Upper lobe of left lung (tissue), 6 donors: ENCODE data around the gene PDZD8. TPM values are rescaled to one million over a fixed set of nuclear protein-coding genes. Genes with fewer than 3 reads are reported as not detected.
A peak's percentile ranks its signal among the peaks of the same experiment; 100 is the strongest.

Experiments
- ATAC-seq, 2 donors: fragments of 200-7000 bp; cut with Tn5 transposase; one replicate each; pipeline ENCODE4 v1.9.1; 2022; ENCODE audit warnings: mild to moderate bottlenecking in 2 of 2, moderate library complexity in 2 of 2; ENCODE audit not compliant: low FRiP score in 2 of 2
- DNase-seq, 2 donors: peaks; one replicate each; pipeline ENCODE4 v3.0.0-alpha.2; 2019 to 2020
- H3K27ac ChIP-seq, 4 donors: fragments of 200-600 bp; sonication (generic); one replicate each; pipeline ENCODE4 v1.5.1; 2016 to 2019
- H3K27me3 ChIP-seq, 4 donors: fragments of 200-600 bp; sonication (generic); one replicate each; pipeline ENCODE4 v1.5.1; 2017 to 2019
- H3K36me3 ChIP-seq, 4 donors: fragments of 200-600 bp; sonication (generic); one replicate each; pipeline ENCODE4 v1.5.1; 2016 to 2019
- H3K4me1 ChIP-seq, 4 donors: fragments of 200-600 bp; sonication (generic); one replicate each; pipeline ENCODE4 v1.5.1; 2018 to 2019
- H3K4me3 ChIP-seq, 4 donors: fragments of 200-600 bp; sonication (generic); one replicate each; pipeline ENCODE4 v1.5.1; 2017 to 2019; ENCODE audit warnings: mild to moderate bottlenecking in 2 of 4, moderate library complexity in 1 of 4
- H3K9me3 ChIP-seq, 4 donors: fragments of 200-600 bp; sonication (generic); one replicate each; pipeline ENCODE4 v1.5.1; 2018 to 2019
- CTCF ChIP-seq, 6 experiments: fragments of 450-650 bp in 4 of 6; fragments of 200-600 bp in 2 of 6; sonication (generic) in 2 of 6; IDR thresholded peaks; one replicate each; pipeline ENCODE4 v1.5.1; 2016 to 2019; ENCODE audit warnings: antibody characterized with exemption in 6 of 6
- EP300 ChIP-seq, 4 donors: sonication (generic); formaldehyde crosslinking; IDR thresholded peaks; one replicate each; pipeline ENCODE4 v1.5.1; 2017; ENCODE audit warnings: antibody characterized with exemption in 4 of 4, control low read depth in 2 of 4
- POLR2A ChIP-seq, 4 donors: fragments of 450-650 bp; IDR thresholded peaks; one replicate each; pipeline ENCODE4 v1.5.1; 2016 to 2017; ENCODE audit warnings: antibody characterized with exemption in 4 of 4, mild to moderate bottlenecking in 2 of 4
- POLR2AphosphoS5 ChIP-seq, 2 donors: sonication (generic); formaldehyde crosslinking; IDR thresholded peaks; one replicate each; pipeline ENCODE4 v1.5.1; 2017; ENCODE audit warnings: antibody characterized with exemption in 2 of 2
- WGBS, 2 donors: methylation state at CpG; one replicate each; pipeline ENCODE4 v1.1.5; 2017 to 2018; 5-methylcytosine and 5-hydroxymethylcytosine counted together
- total RNA-seq, 6 donors: library from RNA; depleted of rRNA in 4 of 6; stranded (reverse); fragments of >200 nt in 4 of 6; gene quantifications; one replicate each; pipeline versions ENCODE4 v1.1.0 to v1.2.1, GENCODE V29; 2016 to 2021
- donor health status: DM: no; HTN: no; CAD: no; lungs with moderate emphysema.
- donor health status: DM: no; HTN: yes; CAD: no; lungs with severe emphysema.

Gene PDZD8
- 10 to 100 TPM; 18.9 to 42.0 (median 34.0) TPM for total RNA-seq

GRCh38 chr10:117375360-117376178 lies at the start of gene PDZD8:
TSS of gene PDZD8 (minus strand) at chr10:117375440. CDS start at chr10:117375227, 213 bp downstream.
- H3K36me3 ChIP-seq, result no peaks in the 10 kb centered on the region
- TF ChIP-seq CTCF (IDR thresholded peaks at IDR 0.05) (peak in 3 of 6 experiments; percentile 16 to 30 (median 19)), EP300 (IDR thresholded peaks at IDR 0.05) (no peak), POLR2AphosphoS5 (IDR thresholded peaks at IDR 0.05) (peak; percentile 79 to 87), POLR2A (IDR thresholded peaks at IDR 0.05) (peak in 3 of 4 donors; percentile 87 to 94 (median 92))

GRCh38 chr10:117424171-117424570 lies 48.9 kb upstream of the PDZD8 start:
- Histone ChIP-seq H3K27me3 (no peaks in the 10 kb centered on the region), H3K4me3 (no peak overlapping the region), H3K27ac (no peak overlapping the region), H3K4me1 (no peaks in the 10 kb centered on the region), H3K9me3 (peaks cover 0 to 5% (median 0%) of the 10 kb centered on the region in 4 donors), H3K36me3 (no peaks in the 10 kb centered on the region)
- 92 to 93% methylated on average over 6 of the region's 6 CpGs for WGBS, 2 donors
- TF ChIP-seq CTCF (IDR thresholded peaks at IDR 0.05) (no peak), EP300 (IDR thresholded peaks at IDR 0.05) (no peak), POLR2AphosphoS5 (IDR thresholded peaks at IDR 0.05) (no peak), POLR2A (IDR thresholded peaks at IDR 0.05) (no peak)
- no peak for DNase-seq
- ATAC-seq, result no peak

More at GRCh38 chr10:117375360-117376178, at the start of gene PDZD8:
- peaks cover 28 to 43% (median 30%) of the 10 kb centered on the region in 4 donors for H3K4me1 ChIP-seq
- 0 to 1% methylated on average over 38 to 45 of the region's 103 CpGs for WGBS, 2 donors
- no peaks in the 10 kb centered on the region for H3K27me3 ChIP-seq
- ATAC-seq (peak; percentile 96 to 97), DNase-seq (peak; percentile 95 to 99)
- peak within 1 kb of the TSS; percentile 71 to 97 (median 86) for H3K4me3 ChIP-seq
- H3K9me3 ChIP-seq, result no peaks in the 10 kb centered on the region
- H3K27ac ChIP-seq, result peak within 1 kb of the TSS; percentile 89 to 99 (median 97)

- WGBS, 2 donors, result 67 to 68% methylated on average over 5 of the region's 5 CpGs
- DNase-seq, result no peak
- Histone ChIP-seq H3K27me3 (no peaks in the 10 kb centered on the region), H3K4me3 (no peak overlapping the region), H3K36me3 (no peaks in the 10 kb centered on the region), H3K27ac (no peak overlapping the region), H3K4me1 (no peaks in the 10 kb centered on the region), H3K9me3 (peaks cover 0 to 5% (median 0%) of the 10 kb centered on the region in 4 donors)
- ATAC-seq, result no peak
- TF ChIP-seq POLR2A (IDR thresholded peaks at IDR 0.05) (no peak), POLR2AphosphoS5 (IDR thresholded peaks at IDR 0.05) (no peak), EP300 (IDR thresholded peaks at IDR 0.05) (no peak), CTCF (IDR thresholded peaks at IDR 0.05) (no peak)
Observed at GRCh38 chr10:117421985-117422384, 46.7 kb upstream of the PDZD8 start.

- no peak overlapping the region for H3K4me3 ChIP-seq
- no peak for TF ChIP-seq EP300 (IDR thresholded peaks at IDR 0.05)
- TF ChIP-seq POLR2A (IDR thresholded peaks at IDR 0.05), result no peak
- no peak for TF ChIP-seq POLR2AphosphoS5 (IDR thresholded peaks at IDR 0.05)
- TF ChIP-seq CTCF (IDR thresholded peaks at IDR 0.05), result no peak
- no peaks in the 10 kb centered on the region for H3K4me1 ChIP-seq
- no peak overlapping the region for H3K27ac ChIP-seq
- ATAC-seq (no peak), DNase-seq (no peak)
- WGBS, 2 donors, result 90 to 97% methylated on average over 5 of the region's 5 CpGs
- H3K9me3 ChIP-seq, result peaks cover 0 to 5% (median 0%) of the 10 kb centered on the region in 4 donors
- no peaks in the 10 kb centered on the region for H3K36me3 ChIP-seq
- H3K27me3 ChIP-seq, result no peaks in the 10 kb centered on the region
Observed at GRCh38 chr10:117420768-117421167, 45.5 kb upstream of the PDZD8 start.
